Measurements from ENCODE around the gene CD83.

The CD83 gene

DNA sequence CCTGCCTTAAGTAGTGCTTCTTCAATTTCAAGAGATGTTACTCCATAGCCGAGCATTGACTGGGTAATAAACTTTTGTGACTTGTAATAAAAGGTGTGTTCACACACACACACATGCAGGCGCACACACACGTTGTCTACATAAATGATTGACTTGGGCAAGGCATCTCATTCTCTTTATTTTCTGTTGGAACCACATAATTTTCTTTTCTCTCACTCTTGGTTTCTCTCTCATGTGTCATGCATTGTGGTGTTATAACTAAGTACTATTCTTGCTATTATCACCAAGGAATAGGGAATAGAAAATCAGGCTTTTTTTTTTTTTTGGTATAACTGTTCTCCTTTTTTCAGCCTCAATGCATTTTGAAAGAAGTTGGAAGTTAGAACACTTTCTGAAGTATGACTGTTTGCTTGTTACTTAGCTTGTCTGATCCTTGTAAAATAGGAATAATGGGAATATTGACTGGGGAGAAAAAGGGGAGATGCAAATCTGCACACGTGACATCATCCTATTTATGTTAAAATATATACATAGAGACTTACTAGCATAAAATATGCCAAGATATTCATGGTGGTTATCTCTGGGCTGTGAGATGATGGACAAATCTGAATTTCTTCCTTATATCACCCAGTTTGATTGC, 26.1 kb upstream of the CD83 start:
- no peak for DNase-seq (ENCODE audit: low read depth in 2 of 2)

DNA sequence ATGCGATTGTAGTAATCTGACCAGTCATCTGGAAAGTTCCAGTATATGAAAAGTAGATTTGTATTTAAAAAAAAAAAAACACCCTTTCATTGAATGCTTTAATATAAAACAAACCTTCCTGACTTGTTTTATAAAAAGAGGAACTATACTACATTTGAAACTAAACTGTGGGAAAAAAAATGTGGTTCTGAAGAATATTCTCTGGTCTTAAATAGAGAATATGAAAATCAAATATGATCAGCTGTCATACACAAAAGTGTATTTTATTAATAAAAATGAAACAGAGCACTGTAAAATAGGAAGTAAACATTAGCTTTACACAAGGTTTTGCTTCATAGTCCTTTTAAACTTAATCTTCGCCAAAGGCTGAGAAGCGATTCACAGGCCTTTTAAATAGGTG, 25.3 kb upstream of the CD83 start:
- DNase-seq (ENCODE audit: low read depth in 2 of 2): no peak

DNA sequence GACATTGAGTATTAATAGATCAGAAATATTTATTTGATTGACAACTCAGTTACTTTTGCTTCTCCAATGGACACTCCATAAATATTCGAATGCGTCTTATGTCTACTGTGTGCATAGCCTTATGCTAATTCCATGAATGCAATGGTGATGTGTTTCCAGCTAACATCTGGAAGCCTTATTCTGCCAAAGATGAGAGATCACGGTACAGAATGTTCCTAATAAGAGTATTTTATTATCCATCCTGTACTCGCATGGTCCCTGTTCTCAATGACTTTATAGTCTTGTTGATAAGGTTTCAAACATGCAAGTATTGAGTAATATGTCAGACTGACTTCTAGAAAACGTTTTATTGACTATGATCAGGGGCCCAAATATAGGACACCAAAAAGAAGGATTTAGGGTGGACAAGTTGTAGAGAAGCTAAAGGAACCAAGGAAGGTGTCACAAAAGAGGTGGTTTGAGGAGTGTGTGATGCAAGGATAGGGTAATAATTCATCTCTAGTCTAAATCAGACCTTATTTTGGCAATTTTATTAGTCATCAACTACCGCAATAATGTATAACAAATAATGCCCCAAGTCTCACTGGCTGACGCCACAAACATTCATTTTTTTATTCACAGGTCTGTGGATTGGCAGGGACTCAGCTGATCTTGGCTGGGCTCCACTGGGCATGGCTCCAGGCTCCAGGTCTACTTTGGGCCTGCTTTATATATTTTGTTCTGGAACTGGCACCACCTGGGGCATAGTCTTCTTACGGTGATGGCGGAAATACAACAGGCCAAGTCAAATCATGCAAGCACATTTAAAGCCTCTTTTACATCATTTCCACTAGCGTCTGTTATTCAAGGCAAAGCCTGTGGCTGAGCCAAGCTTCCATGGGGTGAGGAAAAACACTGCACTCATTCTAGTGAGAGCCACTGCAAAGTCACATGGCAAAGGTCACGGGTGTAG, 24.5 kb upstream of the CD83 start:
- no peak for DNase-seq (ENCODE audit: low read depth in 2 of 2)

DNA sequence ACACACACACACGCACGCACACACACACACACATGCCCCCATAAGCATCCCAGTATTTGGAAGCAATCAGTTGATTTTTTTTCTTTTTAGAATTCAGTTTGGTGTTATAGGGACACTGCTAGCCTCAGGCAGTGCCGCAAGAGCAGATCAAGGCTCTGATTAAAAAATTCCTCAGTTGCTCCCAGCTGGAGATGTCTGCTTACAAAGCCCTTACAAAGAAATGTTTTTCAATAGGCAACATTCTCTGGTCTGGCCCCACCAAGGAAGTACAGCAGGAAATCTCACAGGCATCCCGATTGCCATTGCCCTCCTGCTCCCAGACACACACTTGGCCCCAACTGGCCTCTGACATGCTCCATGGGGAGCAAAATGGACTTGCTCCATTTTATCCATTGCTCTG, 22.9 kb upstream of the CD83 start:
- no peak for DNase-seq (ENCODE audit: low read depth in 2 of 2)

DNA sequence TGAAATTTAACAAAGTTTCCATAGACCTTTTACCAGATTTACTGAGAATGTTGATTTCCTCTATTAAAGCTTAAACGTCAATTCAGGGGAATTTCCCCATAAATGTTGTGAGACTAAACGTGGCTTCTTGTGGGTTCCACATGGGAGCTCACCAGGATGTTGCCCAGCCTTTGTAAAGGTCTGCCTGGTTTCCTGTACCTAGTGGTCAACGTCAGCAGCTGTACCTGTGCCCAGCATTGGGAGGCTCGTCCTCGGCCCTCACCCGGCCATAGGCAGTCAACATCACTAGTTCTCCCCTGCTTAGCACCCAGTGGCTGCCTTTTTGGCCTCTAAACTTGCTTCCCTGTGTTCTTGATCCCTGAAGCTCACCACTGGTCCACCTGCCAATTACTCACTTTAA, 22.1 kb upstream of the CD83 start:
- no peak for DNase-seq (ENCODE audit: low read depth in 2 of 2)

DNA sequence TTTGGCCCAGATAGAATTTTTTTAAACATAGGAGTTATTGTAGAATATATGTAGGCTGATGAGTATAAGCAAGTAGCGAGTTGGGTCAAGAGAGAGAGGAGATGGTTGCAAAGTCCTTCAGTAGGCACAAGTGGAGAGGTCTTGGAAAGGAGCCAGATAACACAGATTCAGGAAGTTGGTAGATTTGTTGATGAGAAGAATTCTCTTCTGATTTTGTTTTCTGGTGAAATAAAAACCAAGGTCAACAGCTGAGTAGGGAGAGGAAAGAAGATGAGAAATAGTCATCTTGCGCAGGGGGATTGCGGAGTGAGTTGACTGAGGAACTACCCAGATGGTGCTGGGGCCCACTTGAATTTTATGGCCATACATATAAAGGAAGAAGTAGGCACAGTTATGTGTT, 17.4 kb upstream of the CD83 start:
- DNase-seq (ENCODE audit: low read depth in 2 of 2): no peak

DNA sequence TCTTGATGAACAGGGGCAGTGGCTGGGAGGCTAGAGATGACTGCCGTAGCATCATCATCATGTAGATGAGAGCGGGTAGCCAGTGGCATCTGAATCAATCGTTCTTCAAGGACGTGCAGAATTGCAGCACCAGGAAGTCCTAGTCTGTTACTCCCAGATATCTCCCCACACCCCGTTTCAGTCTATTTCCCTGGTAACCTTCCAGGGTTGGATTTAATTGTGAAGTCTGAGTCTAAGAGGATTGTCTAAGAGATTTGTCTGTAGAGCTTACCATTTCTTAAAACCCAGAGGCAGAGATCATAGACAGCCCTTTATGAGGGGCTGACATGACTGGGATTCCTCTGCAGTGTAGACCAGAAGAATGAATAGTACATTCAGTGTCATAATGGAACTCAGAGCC, 16.6 kb upstream of the CD83 start:
- no peak for DNase-seq (ENCODE audit: low read depth in 2 of 2)

DNA sequence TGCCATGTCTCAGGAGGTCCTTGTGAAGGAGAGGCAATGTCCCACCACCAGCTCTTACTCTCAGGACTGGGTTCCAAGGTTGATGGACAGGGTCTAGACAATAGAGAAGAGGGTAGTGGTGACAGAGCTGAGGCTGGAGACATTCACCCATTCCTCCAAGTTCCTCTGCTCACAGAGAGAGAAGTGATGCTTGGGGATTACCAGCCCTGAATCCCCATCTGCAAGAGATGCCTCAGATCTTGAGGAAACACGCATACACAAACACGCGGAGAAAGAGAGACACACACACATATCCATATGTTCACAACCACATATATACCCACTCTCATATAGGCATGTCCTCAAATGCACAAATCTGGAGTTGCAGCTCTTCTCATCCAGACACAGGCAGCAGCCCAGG, 15.2 kb upstream of the CD83 start:
- no peak for DNase-seq (ENCODE audit: low read depth in 2 of 2)

DNA sequence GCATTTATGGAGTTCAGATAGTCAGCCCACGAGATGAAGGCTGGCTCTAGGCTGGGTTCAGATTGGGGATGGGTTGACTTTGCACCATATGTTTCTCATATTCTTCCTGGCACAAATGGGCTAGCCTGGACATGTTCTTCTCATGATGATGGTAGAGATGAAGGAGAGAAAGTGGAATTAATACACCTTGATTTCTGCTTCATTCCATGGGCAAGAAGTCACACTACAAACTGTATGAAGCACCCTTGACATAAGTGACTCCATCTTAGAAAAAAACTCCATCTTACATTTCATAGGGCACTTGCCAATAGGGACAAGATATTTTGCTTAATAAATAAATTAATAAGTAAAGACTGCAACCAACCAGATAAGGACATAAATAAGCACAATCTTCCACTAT, 12.0 kb upstream of the CD83 start:
- DNase-seq (ENCODE audit: low read depth in 2 of 2): no peak

DNA sequence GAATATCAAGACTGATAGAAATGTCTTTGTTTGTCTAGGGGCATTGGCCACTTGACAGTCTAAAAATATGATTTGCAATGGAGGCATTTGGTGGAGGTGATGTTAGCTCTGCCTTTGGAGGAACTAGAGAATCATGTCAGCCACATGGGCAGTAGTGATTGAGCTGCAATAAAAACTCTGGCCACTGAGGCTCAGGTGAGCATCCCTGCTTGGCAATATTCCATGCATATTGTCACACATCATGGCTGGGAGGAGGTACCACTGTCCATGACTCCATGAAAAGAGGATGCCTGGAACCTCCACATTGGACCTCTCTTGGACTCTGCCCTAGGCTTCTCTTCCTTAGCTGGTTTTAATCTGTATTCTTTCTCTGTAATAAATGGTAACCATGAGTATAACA, 10.6 kb upstream of the CD83 start:
- DNase-seq (ENCODE audit: low read depth in 2 of 2): no peak

DNA sequence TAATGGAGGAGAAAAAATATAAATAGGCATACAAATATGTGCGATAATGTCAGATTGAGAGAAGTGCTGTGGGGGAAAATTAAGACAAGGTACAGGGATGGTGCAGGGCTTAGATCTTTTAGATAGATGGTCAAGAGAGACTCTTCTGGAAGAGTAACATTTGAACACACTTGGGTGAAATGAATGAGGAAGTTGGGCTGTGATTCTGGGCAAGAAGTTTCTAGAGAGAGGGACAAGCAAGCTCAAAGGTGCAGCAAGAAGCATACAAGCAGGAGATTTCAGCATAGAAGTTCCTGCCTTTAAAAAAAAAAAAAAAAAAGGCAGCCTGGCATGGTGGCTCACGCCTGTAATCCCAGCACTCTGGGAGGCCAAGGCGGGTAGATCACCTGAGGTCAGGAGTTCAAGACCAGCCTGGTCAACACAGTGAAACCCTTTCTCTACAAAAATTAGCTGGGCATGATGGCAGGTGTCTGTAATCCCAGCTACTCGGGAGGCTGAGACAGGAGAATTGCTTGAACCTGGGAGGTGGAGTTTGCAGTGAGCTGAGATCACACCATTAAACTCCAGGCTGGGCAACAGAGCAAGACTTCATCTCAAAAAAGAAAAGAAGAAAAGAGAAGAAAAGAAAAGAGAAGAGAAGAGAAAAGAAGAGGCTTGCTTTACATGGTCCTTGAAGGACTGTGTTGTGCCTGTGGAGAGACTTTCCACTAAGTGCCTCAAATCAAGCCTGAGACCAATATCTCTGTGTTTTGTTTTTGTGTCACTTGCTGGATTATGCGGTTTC, 9.7 kb upstream of the CD83 start:
- no peak for DNase-seq (ENCODE audit: low read depth in 2 of 2)

DNA sequence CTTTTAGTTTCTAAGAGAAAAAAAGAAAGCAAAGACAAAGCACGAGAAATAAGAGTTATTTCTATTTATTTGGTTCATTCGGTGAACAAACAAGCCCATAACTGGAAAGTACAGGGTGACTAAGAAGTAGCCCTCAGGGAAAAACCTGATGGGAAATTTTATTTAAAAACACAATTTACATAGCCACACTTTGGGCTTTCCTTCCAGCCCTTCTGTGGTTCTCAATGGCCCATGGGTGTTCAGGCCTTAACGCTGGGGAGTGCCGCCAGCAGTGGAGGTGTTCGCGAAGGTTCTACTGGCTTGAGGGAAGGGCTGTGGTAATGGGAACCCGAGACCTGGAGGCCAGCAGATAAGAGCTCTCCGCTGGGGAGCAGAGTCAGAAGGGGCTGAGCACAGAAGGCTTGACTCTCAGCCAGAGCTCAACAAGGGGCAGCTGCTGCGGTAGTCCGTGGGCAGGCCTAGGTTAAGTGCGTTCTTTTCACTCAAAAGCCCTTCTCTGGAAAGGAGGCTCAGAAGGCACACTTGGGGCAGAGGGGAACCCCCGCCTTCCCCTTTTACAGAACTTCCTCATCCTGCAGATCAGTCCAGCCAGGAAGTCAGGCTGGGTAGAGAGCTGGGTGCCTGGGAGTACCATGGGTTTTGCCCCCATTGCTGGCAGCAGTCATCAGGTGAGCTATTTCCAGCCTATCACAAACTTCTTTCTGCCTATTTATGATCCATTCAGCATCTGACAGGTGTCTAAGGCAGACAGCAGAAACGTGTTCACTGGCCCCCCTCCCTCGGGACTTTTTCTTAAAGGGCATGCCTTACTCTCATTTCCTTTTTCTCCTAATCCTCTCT, 8.8 kb upstream of the CD83 start:
- DNase-seq (ENCODE audit: low read depth in 2 of 2): no peak

DNA sequence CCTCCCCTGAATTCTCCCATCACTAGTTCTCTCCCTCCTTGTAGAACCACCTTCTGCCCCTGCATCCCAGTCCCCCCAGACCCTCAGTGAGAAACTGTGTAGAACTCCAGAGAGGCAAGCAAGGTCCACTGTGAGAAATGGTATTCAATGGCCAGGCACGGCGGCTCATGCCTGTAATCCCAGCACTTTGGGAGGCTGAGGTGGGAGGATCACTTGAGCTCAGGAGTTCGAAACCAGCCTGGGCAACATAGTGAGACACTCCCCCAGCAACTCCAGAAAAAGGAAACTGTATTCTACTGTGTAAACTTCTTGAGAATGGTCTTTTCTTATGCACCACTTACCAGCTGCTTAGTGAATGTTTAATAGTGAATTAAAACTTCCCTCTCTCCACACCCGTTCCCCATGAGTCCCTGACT, 8.2 kb upstream of the CD83 start:
- no peak for DNase-seq (ENCODE audit: low read depth in 2 of 2)

DNA sequence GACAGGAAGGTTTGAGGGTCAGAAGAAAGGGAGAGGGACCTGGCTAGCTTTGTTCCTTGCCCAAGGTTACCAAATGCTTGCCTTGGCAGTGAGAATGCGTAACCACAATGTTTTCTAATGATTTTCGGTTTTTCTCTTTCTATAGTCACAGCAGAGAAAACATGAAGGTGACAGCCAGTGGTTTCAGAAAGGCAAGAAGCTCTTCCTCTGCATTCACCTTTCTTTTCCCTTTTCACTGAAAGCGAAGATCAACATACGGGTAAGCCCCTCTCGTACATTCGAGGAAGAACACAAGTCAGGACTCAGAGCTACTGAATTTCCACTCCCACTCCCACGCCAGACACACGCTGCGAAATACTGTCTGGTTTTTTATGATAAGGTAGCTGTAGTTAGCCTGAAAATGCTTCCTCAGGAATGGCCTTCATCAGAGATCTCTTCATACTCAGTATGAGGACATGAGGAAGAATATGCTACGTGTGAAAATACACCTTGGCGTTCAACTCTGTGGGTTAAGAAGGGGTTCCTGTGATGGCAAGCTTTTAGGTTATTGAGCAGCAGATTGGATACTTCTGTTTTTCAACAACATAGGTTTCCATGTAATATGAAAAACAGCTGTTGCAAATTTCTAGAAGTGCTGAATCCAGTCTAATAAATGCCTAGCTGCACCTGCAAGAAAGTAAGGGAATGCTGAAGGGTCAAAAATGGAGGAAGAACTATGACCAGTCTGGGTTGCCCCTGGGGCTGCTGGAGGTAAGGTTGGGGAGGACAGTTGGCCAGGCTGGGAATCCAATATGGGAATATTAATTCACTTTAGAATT, 7.4 kb upstream of the CD83 start:
- no peak for DNase-seq (ENCODE audit: low read depth in 2 of 2)

DNA sequence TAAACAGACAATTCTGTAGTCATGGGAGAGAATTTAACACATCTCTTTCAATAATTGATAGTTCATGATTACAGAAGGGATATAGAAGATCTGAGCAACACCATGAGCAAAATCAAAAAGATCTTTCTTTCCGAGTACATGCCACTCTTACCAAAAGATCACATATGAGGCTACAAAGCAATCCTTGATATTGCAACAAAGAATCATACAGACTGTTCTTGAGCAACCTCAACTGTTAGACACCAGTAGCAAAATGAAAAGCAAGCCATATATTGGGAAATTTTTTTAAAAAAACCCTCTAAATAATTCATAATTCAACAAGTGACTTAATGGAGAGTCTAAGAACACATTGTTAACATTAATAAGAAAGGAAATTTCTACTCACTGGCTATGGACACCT, 3.6 kb upstream of the CD83 start:
- DNase-seq (ENCODE audit: low read depth in 2 of 2): no peak

DNA sequence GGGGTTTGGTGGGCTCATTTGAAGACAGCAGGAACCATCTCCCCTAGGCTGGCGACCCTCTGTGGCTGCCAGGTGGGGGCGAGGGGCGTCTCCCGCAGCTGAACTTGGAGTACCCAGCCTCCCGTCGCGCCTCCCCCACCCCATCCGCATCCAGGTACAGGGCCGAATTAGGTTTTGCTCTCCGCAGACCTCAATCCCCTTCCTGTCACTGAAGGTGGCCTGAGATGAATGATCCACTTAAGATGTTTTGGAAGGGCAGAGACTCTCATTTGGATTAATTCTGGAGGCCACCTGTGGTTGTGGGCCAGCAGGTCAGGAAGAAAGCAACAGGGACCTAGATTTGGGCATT, 493 bp downstream of the CD83 start:
- no peak for DNase-seq (ENCODE audit: low read depth in 2 of 2)

DNA sequence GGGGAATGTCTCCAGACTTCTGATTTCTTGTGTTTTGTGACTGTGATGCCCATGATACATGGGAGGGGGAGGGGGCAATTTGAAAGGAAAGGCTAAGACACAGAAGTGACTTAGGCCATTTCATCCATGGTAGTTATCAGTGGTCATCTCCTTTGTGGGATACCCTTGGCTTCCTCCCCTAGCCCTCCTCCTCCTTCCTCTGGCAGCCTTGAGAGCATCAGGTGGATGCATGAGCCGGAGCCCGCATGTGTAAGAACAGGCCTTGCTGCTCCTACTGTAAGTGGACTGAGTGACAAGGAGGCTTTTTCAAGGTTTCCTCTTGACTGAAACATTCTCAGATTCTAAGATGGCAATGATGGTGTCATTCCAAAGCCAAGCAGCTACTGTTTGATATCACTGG, 874 bp downstream of the CD83 start:
- DNase-seq (ENCODE audit: low read depth in 2 of 2): no peak

DNA sequence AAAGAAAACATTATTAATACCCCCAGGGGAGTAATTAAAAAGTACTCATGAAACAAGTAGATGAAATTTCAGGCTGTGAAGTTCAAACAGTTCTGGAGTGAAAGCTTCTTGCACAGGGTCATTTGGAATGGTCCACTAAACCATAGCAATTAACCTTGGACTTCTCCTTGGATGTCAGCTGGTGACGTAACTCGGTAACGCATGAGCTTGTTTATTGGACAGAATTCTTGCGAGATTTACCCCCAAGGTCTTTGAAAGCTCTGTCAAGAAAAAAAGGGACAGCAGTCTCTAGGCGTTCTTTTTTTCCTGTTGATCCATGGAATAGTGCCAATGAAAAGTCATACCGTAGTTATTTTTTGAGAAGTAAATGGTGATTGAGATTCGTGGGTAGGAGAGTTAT, 2.2 kb downstream of the CD83 start:
- DNase-seq (ENCODE audit: low read depth in 2 of 2): no peak

DNA sequence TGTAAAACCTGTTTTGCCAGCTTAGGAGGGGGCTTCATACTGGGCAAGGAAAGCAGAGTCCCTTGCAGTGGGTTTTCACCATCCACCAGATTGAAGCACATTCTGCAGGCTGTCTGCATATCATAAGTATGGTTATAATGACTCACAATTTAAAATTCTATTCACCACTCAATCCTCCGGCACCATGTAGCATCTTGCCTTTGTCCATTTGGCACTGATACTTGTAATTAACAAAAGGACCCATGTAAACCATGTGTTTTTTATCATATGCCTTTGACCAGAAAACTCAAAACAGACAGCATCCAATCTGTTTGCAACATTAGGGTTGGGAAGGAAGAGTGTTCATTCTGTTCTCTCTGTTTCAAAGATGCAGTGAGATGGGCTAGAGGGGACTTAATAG, 3.0 kb downstream of the CD83 start:
- no peak for DNase-seq (ENCODE audit: low read depth in 2 of 2)

DNA sequence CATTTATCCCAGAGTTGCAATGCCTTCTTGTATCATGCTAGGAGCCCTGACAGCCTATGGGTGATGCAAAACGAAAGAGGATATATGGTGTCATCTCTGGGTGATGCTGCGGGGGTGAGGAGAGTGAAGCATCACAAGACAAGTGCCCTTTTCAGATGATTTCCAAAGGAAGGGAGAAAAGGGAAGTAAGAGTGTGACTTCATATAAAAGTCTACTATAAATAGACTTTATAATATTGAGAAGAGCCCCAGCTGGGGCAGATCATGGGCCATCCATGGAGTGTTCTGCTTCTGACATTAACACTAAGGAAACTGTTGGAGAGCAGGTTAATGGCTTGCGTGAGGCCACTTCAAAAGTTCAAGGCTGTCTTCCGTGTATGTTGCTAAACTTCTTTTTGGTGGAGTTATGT, 4.4 kb downstream of the CD83 start:
- no peak for DNase-seq (ENCODE audit: low read depth in 2 of 2)
